Sigmoid colon (tissue), 4 donors: Measurements from ENCODE around the gene ZNF688.

Experiments used
- EP300 ChIP-seq, 4 donors: sonication (generic); formaldehyde crosslinking; IDR thresholded peaks; one replicate each; pipeline ENCODE4 v1.6.1; 2017; ENCODE audit warnings: antibody characterized with exemption in 4 of 4
- TF ChIP-seq, protein P1 (sequence below), 4 experiments: fragments of 450-650 bp in 3 of 4; fragments of 200-600 bp in 1 of 4; IDR thresholded peaks; one replicate each; pipeline ENCODE4 v1.5.1; 2016 to 2019; ENCODE audit warnings: antibody characterized with exemption in 4 of 4, mild to moderate bottlenecking in 3 of 4, moderate library complexity in 2 of 4

DNA sequence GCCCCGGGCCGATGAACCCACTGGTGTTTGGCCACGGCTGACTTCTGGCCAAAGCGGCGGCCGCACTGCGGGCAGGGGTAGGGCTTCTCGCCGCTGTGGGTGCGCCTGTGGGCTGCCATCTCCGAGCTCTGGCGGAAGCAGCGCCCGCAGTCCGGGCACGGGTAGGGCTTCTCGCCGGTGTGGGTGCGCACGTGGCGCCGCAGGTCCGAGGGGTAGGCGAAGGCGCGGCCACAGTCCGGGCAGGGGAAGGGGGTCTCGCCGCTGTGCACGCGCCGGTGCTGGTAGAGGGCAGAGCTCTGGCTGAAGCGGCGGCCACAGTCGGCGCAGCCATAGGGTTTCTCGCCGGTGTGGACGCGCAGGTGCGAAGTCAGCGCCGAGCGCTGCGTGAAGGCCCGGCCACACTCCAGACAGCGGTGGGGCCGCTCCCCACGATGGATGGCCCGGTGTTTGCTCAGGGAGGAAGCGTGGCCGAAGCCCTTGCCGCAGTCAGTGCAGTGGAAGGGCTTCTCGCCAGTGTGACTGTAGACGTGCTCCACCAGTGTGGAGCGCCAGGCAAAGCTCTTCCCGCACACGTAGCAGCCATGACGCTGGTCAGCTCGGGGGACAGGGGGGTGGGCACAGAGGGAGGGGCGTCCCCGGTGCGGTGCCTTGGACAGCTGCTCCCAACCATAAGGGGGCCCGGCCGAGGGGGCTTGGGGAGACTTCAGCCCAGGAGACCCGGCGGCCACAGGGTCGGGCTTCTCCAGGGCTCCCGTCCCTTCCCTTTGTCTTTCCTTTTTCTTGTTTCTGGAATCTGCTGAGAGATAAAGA is 16.0 kb downstream of the ZNF688 start:
- TF ChIP-seq, protein P1, sequence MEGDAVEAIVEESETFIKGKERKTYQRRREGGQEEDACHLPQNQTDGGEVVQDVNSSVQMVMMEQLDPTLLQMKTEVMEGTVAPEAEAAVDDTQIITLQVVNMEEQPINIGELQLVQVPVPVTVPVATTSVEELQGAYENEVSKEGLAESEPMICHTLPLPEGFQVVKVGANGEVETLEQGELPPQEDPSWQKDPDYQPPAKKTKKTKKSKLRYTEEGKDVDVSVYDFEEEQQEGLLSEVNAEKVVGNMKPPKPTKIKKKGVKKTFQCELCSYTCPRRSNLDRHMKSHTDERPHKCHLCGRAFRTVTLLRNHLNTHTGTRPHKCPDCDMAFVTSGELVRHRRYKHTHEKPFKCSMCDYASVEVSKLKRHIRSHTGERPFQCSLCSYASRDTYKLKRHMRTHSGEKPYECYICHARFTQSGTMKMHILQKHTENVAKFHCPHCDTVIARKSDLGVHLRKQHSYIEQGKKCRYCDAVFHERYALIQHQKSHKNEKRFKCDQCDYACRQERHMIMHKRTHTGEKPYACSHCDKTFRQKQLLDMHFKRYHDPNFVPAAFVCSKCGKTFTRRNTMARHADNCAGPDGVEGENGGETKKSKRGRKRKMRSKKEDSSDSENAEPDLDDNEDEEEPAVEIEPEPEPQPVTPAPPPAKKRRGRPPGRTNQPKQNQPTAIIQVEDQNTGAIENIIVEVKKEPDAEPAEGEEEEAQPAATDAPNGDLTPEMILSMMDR (IDR thresholded peaks at IDR 0.05): no peak
- no peak for TF ChIP-seq EP300 (IDR thresholded peaks at IDR 0.05)
